HG03066 (cell line): ENCODE results near the gene COPG2.

Experiments
- ATAC-seq: cut with Tn5 transposase; IDR thresholded peaks from one replicate; pipeline ENCODE4 v1.9.1; 2021; ENCODE audit warnings: low read depth; ENCODE audit not compliant: unreplicated experiment

Gene COPG2

DNA sequence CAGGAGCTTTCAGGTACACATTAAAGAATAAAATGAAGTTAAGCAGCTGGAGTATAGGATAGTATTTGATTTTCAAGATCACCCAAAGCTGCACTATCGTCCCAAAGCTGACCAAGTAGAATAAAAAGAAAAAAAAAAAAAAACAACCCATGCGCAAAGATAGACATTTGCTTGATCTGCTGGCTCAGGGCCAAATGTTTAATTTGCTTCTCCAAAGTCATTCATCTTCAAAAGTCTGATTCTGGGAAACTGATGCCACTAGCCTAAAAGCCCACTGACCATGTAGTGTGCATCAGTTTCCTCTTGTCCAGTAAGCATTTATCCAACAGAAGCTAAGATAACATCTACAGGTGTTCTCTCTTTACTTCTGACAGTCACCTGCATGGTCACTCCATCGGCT is 162.2 kb downstream of the COPG2 start:
- ATAC-seq = no peak

DNA sequence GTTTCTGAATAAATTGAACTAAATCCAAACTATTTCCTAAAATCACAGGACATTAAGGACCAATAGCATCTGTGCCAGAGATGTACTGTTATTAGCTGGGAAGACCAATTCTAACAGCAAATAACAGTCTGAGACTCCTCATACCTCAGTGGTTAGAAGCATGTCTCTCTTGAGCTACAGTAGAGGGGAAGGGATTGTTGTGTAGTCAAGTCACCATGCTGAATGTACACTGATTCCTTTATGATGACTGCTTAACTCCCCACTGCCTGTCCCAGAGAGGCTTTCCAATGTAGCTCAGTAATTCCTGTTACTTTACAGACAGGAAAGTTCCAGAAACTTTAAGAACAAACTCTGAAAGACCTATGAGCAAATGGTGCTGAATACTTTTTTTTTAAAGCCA is 162.8 kb downstream of the COPG2 start:
- no peak for ATAC-seq

- no peak for ATAC-seq
Observed at GRCh38 chr7:130500910-130501309, 167.6 kb downstream of the COPG2 start.

GRCh38 chr7:130500463-130500862 is 168.1 kb downstream of the COPG2 start:
- no peak for ATAC-seq

- no peak for ATAC-seq
Observed at GRCh38 chr7:130494431-130494858, 174.1 kb downstream of the COPG2 start.

GRCh38 chr7:130493275-130493873 is 175.2 kb downstream of the COPG2 start:
- ATAC-seq = no peak

- ATAC-seq = no peak
Observed at GRCh38 chr7:130492523-130493274, 175.8 kb downstream of the COPG2 start.

DNA sequence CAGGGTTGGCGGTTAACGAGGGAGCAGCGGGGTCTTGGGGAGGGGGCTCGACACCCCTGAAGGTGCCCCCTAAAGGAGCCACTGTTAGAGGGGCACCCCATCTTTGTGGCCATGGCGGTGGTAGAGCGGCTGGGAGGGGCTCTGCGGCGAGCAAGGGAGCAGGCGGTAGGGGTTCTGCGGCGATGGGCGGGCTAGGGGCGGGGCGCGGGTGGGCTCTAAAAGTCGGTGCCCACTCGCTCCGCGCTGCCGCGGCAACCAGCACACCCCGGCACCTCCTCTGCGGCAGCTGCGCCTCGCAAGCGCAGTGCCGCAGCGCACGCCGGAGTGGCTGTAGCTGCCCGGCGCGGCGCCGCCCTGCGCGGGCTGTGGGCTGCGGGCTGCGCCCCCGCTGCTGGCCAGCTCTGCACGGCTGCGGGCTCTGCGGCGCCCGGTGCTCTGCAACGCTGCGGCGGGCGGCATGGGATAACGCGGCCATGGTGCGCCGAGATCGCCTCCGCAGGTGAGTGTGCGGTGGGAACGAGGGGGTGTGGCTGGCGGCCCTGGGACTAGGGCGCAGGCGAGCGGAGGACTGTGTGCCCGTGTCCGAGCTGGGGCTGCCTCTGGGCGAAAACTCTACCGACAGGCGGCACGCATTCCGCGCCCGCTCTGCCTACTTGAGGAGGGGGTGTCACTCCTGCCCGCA is 176.6 kb downstream of the COPG2 start, which contains the start of gene MEST:
Gene MEST (plus strand): TSS at position 245 of the 682 bp plus-strand sequence. CDS start 229 bp downstream, at position 474.
- ATAC-seq = no peak

DNA sequence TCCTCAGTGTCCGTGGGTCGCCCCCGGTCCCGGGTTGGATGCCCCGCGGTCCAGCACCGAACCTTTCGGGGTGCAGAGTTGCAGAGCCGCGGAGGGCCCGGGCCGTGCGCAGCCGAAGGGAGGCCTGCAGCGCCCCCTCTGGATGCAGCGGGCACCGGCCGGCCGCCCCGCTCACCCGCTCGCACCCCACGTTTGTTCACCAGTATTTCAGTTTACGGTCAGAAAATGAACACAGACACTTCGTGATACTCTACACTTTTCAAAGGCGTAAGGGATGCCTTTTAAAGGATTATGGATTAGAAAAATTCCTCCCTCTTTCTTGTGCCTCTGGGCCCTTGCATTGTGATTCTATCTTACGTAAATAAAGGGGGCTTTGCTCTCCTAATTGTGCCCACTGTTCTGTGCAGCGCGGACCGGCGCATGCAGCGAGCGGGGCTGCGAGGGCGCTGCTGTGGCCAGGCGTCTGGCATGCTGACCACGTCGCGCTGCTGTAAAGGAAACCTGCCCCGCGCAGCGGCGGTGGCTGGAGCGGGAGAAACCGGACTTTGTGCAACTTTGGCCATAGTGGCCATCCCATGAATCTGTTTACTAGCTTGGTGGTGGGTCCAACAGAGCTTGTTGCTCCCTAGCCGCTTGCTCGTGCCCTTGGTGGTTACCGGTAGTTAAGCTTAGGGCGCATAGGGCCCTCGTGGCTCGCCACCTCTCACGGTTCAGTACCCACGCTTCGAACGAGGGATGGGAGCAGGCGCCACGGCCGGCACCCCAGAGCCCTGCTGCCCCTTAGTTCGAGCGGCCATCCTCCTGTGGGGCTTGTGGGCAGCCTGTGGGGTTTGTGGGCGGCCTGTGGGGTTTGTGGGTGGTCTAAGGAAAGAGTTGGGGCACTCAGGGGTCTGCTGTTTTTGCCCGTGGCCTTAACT is 177.4 kb downstream of the COPG2 start:
- ATAC-seq = no peak

DNA sequence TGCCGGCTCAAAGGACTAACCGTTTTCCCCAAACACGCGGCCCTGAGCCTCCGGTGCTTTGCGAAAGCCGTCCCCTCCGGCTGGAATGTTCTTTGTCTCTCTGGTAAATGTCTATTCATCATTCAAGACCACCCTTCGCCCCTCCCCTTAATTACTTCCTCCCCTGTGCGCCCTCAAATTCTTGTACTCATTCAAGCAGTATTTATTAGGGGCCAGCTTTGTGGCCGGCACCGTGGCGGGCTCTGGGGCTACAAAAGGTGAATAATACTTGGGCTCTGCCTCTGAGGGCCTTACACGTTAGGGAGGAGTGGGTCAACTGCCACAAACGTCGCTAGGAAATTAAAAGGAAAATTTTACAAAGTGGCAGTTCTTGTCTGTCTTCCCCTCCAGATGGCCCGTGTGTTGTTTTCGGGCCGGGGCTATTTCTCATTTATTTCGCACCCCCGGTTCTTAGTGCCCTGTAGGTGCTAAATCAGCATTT is 178.2 kb downstream of the COPG2 start:
- ATAC-seq = no peak

- no peak for ATAC-seq
Observed at GRCh38 chr7:130489140-130489983, 179.2 kb downstream of the COPG2 start.

DNA sequence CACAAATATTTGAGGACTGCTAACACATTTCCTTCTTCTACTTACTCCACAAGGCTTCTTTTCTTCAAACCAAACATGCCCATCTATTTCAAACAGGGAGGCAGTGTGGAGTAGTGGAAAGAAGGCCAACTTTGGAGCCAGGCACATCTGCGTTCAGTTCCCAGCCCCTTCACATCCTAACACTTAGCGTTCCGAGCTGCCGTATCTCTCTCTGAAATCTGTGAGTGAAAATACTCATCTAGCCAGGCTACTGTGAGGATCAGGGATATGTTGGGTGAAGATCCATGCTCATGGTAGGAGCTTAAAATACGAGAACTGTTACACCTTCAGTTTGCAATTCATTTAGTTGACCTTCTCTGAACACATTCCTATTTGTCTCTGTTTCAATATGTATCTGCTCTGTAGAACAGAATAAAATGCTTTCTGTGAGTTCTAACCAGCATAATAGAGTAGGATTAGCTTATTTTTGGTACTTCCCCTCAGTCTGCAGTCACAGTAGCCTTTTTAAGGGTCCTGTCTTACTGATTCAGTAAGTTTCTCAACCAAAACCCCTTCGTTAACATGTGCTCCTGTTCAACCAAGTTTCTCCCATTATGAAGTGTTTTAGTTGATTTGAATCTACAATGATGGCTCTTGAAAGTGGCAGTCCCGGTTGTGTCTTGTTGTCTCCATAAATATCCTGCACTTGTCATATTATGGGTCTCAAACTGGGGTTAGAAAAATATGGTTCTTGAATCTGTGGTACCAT is 180.0 kb downstream of the COPG2 start:
- no peak for ATAC-seq

DNA sequence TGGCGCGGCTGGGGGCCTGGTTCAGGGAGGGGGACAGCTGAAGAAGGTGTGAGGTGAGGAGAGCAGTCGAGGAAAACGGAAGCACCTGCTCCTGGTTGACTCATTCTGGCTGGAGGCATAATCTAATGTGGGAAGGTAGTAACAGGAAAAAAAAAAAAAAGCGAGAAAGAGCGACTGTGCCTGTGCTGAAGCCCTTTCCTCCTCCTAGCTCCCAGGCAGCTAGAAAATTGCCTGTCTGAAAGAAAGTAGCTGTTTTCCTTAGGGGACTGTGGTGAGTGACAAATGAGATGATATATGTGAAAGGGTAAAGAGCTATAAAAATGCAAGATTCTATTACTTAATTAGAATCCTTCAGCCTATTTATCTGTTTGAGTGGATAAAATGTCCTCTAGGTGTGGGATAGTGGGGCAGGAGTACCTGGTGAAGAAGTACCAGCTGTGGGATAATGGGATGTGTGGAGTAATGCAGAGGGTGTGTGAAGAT is 181.6 kb downstream of the COPG2 start:
- ATAC-seq = no peak

GRCh38 chr7:130486114-130486953 is 182.2 kb downstream of the COPG2 start:
- ATAC-seq = no peak

GRCh38 chr7:130485734-130486113 is 182.8 kb downstream of the COPG2 start:
- ATAC-seq = no peak

DNA sequence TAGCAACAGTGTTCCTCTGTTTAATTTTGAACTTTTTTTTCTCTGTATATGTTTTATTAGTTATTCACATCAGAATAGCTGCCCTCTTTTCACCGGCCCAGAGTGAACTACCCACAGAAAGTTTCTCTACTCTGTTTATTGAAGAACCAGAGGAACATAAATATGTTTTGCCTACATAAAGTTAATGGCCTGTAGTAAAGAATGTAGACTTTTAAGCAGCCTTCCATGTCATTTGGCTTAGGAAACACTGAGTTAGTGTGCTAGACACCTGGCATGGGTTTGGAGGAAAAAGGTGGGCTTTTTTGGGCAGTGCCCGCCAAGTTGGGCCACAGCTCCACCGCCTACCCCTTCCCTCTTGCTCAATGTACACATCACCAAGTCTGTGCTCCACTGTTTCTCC is 185.5 kb downstream of the COPG2 start:
- ATAC-seq = no peak

GRCh38 chr7:130481898-130482297 is 186.7 kb downstream of the COPG2 start:
- no peak for ATAC-seq
